HG03045 (cell line): ENCODE results near the gene VSX1.

ENCODE experiments used
- ATAC-seq: cut with Tn5 transposase; IDR thresholded peaks from one replicate; pipeline ENCODE4 v1.9.1; 2021; ENCODE audit warnings: mild to moderate bottlenecking, moderate library complexity; ENCODE audit not compliant: unreplicated experiment

VSX1 gene

DNA sequence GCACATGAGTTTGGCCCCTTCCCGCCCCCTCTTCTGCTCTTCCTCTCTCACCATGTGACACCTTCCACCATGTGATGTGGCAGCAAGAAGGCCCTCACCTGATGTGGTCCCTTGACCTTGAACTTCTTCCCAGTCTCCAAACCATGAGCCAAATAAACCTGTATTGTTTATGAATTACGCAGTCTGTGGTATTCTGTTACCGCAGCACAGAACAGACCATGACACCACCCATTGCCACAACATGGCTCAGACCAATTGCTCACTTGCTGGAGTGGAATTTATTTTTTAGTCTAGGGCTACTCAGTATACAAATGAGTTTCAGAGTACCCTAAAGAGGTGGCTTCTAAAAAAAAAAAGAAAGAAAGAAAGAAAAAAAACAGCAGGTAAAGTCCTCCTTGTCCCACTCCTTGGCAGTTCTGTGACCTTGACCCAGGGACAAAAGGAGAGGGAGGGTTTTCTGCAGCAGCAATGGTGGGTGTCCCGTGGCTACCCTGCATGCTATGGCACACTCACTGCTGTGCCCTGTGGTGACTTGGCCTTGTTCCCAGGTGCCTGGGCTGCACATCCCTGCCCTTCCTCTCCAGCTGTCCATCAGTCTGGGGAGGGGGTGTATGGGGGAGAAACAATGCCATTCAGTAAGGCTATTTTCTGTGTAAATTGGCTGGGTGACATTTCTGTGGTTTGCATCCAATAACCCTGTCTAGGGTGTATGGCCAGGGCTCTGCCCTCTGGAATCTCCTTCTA, 5.4 kb upstream of the VSX1 start:
- ATAC-seq: no peak

DNA sequence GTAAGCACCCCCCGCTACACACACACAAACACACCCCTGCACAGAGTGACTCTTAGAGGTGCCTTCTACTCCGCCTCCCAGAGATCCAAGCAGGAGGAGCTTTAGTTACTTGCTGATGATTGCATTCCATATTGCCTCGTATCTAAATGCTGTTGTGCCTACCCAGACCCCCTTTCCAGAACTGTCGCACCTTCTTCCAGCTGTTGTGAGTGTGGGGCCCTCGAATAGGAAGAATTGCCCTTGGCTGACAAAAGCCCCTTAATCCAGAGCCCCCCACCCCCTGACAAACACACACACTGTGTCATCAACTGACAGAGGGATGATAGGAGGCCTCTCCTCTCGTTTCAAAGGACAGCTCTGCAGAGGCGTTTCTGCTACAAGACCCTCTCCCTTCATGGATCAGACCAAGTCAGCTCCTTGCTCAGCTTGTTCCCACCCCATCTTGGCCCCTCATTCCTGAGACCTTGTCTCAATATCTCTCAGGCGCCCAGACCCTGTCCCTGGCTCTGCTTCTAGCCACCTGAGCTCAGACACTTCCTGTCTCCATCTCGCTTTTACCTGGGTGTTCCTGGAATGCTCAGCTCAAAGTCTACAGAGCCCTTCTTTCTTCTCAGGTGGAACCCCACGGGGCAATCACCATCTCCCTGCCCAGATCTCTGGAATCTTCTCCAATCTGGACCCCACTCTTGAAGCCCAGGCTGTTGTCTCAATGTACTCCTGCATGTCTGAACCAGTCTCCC, 4.0 kb upstream of the VSX1 start:
- no peak for ATAC-seq

DNA sequence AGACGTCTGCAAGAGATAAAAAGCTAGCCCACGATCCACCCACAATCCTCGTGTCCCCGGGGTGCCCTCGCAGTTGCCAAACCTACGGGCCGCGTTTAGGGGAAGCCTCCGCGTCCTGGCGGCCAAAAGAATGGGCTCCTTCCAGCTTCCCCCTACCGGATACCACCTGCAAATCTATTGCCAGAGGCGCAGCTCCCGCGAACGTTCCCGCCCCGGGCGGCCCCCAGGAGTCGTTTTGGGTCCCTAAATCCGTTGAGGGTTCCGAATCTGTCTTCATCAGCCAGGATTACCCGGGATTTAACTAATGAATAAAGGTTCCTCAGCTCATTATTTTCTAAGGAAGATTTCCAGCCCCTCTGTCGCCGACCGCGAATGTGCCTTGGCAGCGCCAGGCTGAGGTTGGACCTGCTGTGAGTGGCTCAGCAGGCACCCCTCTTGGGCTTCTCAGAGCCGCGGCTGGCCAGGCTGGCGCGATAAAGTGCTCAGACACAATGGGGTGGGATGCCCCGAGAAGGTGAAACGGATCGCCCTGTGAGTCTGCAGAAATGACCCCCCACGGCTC, 2.8 kb upstream of the VSX1 start:
- ATAC-seq: no peak

DNA sequence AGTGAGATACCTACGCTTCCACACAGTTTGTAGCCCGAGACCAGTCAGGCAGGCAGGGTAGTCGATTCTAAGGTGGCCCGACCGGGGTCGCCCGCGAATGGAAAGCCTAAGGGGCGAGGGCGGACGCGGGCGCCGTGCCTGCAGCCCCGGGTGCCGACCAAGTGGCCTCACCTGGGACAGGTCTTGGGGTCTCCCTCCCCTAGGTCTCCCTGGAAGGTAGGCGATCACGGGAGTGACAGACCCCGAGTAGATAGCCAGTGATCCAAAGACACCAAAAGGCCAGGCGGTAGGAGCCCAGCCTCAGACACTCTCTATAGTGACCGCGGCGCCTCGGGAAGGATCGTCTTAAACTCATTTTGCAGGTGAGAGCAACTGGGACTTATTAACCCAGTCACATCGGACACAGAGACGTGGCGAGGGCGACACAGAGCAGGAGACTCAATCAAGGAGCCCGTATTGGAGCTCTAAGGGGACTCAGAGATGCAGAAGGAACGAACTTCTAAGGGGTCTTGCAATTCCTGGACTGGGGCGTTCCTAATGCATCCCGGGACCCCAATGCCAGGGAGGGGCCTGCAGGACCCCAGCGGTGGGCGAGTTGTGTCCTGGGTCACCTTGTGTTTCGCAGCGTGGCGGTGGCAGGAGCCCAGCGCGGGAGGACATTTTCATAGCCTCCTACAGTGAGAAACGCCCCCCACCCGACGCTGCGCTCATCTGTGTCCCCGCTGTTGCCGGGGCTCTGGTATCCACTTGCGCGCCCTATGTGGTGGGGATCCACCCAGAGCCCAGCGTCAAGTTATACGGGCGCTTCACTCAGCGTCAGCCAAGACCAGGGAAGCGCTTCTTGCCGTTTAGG, 2.1 kb upstream of the VSX1 start:
- ATAC-seq: no peak

DNA sequence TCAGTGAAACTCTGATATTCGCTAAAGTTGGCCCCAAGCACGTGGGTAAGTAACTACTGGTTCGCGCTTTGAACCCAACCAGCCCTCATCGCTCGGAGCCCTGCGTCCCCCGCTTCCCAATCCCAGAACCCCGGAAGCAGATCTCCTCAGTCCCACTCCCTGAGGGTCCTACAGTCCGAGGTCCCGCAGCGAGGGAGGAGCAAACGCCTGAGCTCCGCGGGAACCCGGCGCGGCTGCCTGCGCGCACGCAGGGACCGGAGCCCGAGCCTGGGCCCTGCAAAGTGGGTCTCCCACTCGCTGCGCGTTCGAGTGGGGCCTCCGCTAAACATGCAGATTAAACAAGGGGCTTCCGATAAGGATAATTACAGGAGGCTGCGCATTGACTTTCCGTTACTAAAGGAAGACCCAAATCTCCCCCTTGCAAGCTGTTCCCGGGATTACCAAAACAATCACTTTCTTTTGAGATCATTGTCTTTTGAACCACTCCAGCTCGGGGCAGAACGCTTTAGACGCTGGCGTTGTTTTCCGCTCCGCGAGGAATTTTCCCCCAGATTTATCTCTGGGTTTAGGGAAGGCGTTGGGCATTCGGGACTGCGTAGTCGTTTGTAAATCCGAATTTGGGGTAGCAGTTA, 1.3 kb upstream of the VSX1 start:
- ATAC-seq: no peak

DNA sequence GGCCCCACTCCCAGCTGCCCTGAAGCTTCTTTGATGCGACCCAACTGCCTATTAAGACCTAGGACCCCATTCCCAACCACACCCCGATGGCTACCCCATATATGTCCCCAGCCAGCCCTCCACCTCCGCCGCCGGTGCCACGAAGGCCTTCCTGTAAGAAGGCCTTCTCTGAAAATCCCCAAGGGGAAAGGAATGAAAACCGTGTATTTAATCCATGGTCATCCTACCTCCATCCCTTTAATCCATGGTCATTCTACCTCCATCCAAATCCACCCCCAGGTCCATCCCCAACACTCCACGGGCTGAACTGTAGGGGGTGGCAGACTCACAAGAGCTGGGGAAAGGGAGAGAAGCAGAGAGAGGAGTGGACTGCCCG, 545 bp upstream of the VSX1 start:
- no peak for ATAC-seq

DNA sequence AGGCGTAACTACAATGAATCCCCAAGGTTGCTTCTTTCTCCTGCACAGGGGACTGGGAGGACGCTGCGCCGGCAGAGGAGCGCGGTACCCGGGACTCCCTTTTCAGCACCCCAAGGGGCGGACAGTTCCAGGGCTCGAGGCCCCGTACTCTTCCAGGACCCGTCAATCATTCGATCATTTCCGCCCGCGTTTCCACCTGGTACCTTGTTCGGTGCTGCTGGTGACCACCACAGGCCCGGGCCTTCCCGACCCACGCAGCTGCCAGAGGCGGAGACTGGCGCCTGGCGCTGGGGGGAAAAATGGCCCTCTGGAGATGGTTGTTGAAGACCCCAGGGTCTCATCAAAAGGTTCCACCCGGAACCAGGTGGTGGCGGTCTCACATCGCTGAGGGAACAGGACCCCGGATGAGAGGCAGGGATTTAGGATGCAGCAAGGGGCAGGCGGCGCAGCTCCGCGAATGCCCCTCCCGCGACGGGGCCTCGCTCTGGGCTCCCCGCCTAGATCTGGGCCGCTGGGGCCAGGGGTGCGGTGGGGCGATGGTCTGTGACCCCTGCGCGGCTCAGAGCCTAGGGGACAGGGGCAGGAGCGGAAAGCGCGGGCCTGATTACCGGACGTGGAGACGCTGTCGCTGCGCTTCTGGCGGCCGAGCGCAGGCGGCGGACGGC, 744 bp downstream of the VSX1 start:
- no peak for ATAC-seq

DNA sequence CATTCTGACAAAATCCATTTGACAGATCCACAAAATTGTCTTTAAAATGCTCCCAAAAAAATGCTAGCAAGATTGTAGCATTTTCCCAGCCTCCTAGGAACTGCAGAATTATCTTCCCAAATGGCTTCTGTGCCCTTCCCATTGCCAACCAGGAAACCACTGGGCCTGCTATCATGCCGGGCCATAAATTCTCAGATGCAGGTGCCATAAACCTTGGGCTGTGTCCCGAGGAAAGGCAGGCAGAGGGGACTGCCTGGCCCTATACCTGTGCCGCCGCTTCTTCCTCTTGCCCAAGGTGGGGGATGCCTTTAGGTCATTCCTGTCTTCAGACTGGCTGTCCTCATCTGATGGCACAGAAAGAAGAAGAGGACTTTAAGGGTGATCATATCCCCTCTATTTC, 2.8 kb downstream of the VSX1 start:
- ATAC-seq: no peak

DNA sequence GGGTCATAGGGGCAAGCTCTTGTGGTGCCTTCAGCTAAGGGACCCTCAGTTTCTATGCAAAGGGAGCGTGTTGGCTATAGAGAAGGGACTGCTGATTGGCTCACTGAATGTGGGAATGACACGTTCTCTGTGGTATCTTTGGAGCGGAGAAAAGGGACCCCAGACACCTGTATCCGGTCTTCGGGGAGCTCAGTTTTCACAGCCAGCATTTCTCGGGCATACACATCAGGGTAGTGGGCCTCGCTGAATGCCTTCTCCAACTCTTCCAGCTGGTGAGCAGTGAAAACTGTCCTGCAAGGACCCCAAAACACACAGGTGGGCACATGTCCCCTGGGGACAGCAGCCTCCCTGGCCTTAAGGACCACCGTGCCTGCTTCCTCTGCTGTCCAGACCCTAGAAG, 3.3 kb downstream of the VSX1 start:
- no peak for ATAC-seq

DNA sequence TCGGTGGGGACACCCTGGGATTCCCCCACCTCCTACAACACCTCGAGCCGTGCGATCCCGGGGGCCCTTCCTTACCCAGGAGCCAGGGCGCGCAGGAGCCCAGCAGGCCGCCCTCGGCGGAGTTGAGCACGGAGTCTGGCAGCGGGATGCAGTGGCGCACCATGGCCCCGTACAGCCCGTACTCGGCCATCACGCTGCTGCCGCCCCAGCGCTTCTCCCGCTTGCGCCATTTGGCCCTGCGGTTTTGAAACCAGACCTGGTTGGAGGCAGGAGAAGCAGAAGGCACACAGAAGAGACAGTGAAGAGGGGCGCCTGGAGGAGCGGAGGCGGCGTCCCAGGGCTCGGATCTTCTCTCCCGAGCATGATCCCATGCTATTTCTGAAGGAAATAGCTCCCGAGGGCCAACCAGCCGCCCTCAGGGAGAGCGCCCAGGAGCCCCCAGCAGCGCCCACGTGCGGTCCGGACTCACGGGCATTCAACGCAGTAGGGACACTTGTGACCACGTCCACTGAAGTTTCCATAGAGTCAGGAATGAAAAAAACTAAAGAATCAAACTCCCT, 4.3 kb downstream of the VSX1 start:
- ATAC-seq: no peak

DNA sequence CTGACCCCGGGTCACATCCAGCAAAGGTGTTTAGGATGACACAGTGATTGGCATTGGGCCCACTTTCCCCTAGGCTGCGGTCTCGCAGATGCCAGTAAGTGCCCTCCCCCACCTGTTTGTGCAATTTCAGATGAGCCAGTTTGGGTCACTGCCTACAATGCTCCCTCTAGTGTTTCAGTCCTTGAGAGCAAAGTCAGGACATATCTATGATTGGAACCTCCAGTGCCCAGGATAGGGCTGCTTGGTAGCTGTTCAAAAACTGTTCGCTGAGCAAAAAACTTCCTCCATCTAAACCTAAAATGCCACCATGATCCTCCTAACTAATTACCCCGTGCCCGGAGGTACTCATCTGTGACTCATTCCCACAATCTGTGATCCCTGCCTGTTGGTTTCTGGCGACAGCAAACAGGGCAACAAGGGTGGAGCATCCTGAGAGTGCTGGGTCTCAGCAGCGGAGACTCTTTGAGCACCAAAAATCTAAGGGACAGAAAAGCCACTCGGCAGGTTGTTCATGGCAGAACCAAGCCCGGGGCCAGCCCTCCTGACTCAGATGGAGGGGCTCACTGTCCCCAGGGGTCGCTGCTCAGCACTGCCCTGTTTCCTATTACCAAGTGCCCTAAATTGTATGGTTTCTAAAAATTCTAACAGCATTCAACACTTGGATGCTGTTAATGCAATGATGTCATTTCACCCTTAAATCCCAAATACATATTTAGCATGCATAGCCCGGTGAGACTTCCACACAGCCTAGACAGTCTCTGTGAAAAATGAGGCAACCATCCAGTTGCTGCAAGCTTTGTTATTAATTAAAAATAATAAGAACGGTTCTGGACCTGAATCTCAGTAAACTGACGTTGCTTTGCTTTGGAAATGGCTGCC, 5.0 kb downstream of the VSX1 start:
- ATAC-seq: no peak

DNA sequence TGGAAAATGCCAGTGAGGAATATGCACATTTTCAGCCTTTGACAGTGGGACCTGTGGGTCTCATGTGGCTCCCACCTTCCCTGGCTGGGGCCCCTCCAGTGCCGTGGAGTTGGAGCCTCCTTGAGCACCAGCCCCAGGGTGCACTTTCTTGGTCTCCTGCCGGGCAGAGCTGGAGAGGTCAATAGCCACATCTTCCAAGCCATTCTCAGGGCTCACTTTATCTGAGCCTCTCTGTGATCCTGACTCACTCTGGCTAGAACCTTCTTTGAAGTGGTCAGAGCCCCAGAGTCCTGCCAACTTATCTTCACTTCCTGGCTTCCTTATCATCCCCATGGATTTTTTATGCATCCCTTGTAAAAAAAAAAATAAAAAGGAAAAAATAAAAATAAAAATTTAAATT, 5.7 kb downstream of the VSX1 start:
- ATAC-seq: no peak

DNA sequence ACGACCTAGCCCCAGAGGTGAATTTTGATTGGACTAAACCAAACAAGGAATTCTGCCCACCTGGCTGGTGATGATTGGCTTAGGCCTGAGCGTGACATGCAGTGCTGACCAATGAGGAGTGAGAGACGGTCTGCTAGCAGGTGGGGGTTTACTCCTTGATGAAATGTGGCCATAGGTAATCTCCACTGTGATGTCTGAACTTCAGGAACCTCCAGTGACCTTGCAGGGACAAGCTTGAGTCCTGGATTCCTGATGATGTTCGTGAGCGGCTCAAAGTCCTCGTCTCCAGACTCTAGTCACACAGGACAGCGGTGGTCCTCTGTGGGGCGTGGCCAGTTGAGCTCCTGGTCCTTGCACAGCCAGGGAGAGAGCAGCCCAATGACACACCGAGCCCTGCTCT, 8.4 kb downstream of the VSX1 start:
- ATAC-seq: no peak

DNA sequence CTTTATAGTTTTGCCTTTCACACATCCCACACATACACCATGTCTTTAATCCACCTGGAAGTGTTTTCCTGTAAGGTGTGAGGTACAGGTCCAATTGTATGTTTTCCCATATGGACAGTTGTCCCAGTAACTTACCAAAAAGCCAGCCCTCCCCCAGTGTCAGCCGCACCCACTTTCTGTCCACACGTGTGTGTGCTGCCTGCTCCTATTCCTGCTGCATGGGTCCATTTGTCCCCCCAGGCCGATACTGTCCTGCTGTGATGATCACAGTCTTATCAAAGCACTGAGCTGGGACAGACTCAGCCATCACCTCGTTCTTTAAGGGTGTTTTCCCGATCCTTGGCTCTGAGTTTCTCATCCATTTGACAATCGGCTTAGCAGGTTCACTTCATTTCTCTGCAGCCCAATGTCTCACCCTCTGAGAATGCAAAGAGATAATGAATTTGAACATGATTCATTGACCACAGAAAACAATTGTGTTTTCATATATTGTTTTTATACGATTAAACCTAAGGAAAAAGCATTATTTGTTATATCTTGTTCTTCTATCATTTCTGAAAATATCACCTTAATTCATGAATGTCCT, 9.6 kb downstream of the VSX1 start:
- ATAC-seq: no peak

DNA sequence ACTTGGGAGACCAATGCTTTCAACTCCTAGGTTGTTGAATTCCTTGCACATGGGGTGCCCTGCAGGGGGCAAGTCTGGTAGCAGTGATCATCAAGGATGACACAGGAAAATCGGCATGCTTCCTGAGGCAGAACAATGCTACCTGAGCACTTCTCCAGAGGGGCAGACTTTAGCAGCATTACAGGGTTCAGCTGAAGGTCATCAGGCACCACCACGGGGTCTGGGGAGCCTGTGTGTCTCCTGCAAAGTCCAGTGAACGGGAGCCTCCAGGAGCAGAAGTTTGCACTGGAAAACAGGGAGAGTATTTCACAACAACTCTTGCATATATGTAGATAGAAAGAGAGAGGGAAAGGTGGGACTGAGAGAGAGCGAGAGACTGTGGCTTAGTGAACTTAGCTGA, 10.2 kb downstream of the VSX1 start:
- no peak for ATAC-seq

DNA sequence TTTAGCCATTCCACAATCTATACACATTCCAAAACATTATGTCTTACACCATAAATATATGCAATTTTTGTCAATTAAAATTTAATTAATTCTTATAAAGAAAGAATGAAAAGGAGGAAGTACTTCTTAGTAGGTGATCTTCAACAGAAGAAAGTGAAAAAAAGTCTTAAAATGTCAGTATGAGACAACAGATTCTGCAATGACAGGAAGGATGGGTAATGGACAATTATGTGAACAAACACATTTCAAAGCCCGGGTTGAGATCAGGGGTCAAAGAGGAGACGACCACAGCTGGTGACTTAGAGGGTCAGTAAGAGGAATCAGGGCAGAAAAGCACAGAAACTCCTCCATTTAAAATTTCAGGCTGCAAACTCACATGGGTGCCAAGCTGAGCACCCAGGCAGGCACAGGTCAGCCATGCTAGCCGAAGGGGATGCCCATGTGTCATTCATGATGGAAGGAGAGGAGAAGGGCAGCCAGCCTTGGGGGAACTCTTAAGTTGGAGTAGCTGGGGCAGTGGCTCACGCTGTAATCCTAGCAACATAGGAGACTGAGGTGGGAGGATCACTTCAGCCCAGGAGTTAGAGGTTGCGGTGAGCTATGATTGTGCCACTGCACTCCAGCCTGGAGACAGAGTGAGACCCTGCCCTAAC, 11.0 kb downstream of the VSX1 start:
- no peak for ATAC-seq

DNA sequence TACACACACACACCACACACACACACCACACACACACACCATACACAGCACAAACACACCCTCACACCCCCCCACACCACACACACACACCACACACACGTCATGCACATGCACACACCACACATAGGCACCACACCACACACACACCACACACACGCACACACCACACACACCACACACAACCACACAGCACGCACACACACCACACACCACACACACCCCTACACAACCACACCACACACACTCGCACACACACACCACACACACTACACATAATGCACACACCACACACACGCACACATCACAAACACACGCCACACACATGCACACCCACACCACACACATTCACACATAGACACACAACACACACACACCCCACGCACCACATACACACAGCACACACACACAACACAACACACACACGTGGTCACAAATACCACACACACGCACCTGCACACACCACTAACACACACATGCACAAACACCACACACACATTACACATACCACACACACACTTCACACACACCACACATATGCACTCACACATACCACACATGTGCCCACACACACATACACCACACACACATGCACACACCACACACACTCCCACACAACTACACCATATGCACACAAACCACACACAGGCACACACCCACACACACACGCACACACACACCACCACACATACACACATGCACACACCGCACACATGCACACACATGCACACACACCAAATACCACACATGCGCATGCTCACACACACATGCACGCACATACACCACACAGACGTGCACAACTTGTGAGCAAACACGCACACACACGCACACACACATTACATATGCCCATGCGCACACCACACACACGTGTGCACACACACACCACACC, 14.6 kb downstream of the VSX1 start:
- ATAC-seq: no peak
